HG03558 (cell line): ENCODE results near the gene PCBP3.

Experiments used
- ATAC-seq: cut with Tn5 transposase; IDR thresholded peaks from one replicate; pipeline ENCODE4 v1.9.1; 2021; ENCODE audit warnings: moderate number of reproducible peaks; ENCODE audit not compliant: unreplicated experiment; ENCODE audit errors: extremely low read depth

The PCBP3 gene

GRCh38 chr21:45769294-45769693 lies 125.8 kb downstream of the PCBP3 start:
- ATAC-seq: no peak

DNA sequence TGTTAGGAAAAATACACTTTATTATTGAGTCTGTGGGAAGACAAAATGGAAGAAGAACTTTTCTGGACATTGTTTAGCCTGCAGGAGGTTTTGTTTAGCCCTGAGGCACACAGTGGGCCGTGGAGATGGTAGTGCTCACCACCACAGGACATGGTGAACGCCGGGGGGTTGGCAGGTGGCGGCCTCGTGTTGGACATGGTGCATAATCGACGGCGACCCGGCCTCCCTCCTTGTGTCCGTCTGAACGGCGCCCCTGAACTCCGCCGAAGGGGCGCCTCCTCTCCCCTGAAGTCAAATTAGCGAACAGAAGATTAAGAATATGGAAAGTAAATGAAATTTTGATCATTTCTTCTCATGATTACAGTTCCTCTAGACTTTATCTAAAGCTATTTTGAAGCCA lies 126.4 kb downstream of the PCBP3 start:
- no peak for ATAC-seq

DNA sequence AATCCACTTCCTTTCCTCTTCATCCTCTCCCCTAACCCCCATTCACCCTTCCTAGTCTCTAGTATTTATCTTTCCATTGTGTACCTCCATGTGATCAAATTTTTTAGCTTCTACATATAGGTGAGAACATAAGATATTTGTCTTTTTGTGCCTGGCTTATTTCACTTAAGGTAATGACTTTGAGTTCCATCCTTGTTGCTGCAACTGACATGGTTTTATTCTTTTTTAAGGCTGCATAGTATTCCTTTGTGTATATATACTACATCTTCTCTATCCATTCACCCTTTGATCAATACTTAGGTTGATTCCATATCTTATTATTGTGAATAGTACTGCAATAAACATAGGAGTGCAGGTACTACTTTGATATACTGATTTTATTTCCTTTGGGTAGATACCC lies 128.7 kb downstream of the PCBP3 start:
- no peak for ATAC-seq

GRCh38 chr21:45774291-45774690 lies 130.8 kb downstream of the PCBP3 start:
- ATAC-seq: no peak

DNA sequence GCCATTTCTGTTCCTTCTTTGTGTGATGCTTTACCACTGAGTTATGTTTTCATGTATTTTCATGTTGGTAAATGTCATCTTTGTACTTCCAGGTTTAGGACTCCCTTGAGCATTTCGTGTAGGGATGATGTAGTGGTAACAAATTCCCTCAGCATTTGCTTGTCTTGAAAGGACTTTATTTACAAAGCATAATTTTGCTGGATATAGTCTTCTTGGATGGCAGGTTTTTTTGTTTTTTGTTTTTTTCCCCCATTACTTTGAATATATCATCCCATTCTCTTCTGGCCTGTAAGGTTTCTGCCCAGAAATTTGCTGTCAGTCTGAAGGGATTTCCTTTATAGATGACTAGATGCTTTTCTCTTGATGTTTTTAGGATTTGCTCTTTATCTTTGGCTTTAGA lies 133.4 kb downstream of the PCBP3 start:
- no peak for ATAC-seq

DNA sequence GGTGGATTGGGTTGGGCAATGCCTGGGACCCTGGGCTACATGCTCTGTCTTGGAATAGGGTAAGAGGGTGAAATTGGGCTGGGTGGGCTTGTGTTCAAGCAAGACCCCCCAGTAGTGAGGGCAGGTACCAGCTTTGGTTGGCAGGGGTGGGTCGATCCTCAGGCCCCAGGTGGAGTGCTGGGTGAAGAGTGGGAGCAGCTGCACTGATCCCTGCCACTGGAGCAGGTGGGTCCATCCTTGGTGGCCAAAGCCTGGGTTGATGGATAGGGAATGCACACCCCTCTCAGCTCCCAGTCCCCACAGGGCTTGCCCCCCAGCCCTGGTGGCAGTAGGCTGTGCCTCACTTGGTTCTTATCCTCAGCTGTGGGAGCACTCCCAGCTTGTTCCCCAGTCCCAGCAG lies 135.2 kb downstream of the PCBP3 start:
- no peak for ATAC-seq

- ATAC-seq: no peak
Measured at GRCh38 chr21:45779226-45779625, 135.7 kb downstream of the PCBP3 start.

DNA sequence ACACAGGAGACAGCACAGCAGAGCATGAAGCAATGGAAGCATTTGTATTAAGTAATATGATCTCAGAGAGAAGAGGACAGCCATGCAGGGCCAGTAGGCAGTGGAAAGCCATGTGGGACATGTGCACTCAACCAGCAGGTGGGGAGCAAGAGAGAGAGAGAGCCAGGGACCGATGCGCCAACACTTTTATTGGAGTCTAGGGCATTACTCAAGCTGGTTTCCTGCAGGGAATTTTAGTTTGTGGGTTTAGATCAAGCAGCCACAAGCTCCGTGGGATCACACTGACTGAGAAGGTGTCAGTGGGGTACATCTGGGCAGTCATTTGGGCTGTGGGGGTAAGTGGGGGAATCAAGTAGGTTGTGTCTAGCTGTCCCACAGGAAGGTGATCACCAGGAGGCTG lies 137.1 kb downstream of the PCBP3 start:
- no peak for ATAC-seq

DNA sequence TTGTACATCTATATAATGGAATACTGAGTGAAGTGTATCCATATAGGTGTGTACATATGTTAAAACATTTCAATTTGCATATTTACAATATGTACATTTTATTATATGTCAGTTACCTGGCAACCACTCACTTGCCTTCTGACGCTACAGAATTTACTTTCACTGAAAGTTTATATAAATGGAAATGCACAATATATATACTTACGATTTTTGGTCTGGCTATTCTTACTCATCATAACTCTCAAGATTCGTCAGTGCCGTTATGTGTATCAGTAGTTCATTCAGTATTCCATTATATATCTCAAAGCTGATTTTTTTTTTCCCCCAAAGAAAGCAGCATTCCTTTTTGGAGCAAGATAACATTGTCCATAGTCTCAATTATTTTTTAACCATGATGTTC lies 138.2 kb downstream of the PCBP3 start:
- no peak for ATAC-seq

- no peak for ATAC-seq
Measured at GRCh38 chr21:45786660-45787059, 143.1 kb downstream of the PCBP3 start.

DNA sequence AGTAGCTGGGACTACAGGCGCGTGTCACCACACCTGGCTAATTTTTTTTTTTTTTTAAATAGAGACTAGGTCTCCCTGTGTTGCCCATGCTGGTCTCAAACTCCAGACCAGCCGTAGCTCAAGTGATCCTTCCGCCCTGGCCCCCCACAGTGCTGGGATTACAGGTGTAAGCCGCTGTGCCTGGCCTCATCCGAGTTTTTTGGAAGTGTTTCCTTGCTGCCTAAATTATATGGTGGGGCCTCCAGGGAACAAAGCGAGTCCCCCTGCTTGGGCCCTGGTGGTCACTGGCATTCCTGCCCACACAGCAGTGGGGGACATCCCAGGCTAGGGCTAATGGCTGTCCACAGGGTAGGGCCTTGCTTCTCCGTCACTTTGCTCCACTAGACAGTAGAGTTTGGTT lies 143.8 kb downstream of the PCBP3 start:
- no peak for ATAC-seq

DNA sequence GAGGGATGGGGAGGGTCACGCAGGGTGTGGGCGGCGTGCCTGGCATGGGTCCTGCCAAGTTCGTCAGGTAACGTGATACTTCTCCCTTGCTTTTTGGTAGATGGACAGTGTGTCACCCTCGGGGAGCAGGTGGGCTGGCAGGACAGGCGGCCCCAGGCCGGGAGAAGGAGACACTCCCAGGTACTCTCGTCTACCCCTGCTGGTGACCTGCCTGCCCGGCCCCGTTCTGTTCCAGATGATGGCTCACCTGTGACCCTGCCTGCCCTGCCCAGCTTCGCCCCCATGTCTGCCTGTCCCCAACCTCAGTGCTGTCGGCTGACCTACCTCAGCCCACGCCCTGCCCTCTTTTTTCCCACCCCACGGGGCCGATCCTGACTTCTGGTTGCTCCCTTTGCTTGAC lies 144.7 kb downstream of the PCBP3 start:
- no peak for ATAC-seq

DNA sequence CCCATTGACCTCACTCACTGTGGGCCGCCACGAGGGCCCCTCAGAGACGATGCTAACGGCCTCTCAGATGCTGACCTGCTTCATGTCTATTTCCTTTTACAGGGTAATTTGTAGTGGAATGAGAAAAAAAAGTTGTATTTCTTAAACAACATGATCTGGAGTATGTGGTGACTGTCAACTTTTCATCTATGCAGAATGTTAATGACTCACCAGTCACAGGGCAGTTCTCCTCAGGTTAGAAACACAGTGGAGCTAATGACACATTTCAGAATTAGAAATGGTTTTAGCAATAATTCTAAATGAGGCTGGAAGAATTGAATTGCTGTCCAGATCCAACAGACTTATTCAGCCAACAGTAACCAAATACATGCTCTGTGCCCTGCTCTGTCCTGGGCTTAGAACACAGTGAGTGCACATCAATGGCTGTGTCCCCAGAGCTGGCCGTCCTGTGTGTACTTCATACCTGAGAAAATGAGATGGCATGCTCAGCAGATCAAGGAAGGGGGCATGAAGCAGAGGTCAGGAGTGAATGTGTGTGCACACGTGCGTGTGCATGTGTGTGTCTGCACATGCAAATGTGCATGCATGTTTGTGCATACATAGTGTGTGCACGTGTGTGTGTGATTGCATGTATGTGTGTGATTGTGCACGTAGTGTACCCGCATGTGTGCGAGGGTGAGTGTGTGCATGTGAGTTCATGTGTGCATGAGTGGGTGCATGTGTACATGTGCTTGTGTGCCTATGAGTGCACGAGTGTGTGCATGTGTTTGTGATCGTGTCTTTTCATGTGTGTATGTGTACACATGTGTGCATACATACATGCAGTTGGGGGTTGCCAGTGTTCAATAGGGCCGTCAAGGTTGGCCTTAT lies 145.3 kb downstream of the PCBP3 start:
- ATAC-seq: no peak

DNA sequence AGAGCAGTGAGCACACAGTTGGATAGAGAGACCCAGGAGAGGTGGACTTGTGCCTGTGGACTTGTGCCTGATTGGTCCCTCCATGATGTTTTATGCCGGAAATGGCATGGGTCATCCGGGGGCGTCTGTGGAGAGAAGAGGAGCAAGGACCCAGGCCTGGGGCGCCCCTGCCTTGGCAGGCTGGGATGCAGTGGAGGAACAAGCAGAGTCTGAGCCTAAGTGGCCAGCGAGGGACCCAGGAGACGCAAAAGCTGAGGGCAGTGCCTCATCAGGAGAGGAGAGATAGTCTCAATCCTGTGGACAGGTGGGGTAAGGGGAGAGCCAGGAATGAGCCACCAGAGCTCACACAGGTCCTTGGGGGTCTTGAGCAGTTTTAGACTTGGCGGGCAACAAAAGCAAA lies 146.9 kb downstream of the PCBP3 start:
- no peak for ATAC-seq

DNA sequence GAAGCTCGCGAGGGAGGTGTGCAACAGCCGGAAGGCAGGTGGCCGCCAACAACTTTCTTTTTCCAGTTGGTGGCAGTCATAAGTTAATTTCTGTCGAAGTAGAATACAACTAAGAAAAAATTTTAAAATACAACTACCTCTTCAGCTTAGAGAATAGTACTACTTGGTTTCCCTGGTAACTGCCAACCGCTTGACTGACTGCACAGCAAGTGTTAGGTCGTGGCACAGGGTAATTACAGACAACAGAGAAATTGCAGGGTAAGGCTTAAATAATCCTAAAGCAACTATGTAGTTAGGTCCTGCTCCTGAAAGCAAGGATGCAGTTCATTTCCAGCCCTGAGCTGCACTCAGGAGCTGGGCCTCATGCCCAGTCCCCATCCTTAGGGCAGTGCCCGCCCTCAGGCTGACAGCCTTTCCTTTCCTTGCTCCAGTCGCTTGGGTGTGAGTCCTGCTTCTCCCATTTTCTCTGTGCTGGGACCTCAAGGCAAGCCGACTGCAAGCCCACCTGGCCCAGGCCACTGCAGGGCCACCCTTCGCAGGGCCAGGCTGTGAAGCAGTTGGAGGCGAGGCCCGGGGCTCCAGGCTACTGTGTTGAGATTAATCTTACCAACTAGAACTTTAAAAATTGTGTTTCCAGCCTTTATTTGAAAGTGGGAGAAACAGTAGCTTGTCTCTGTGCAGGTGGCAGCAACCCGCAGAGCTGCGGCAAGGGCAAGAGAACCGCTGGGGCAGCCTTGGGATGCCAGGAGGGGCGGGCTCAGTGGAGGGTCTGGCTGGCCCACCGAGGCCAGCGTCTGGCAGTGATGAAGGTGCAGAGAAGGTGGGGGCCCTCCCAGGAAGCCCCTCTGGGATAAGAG lies 148.3 kb downstream of the PCBP3 start:
- ATAC-seq: no peak

GRCh38 chr21:45792682-45793383 lies 149.3 kb downstream of the PCBP3 start:
- no peak for ATAC-seq

DNA sequence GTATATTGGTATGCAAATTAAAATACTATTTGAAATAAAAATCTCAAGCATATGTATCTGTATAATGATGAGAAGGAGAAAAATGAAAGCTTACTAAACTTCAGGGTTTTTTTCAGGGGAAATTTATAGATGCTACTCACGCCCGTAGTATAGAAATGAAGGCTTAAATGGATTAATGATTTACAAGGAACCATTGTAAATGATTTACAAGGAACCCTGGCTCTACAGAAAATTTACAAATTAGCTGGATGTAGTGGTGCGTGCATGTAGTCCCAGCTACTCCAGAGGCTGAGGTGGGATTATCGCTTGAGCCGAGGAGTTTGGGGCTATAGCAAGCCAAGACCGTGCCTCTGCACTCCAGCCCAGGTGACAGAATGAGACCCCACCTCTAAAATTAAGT lies 150.5 kb downstream of the PCBP3 start:
- no peak for ATAC-seq

DNA sequence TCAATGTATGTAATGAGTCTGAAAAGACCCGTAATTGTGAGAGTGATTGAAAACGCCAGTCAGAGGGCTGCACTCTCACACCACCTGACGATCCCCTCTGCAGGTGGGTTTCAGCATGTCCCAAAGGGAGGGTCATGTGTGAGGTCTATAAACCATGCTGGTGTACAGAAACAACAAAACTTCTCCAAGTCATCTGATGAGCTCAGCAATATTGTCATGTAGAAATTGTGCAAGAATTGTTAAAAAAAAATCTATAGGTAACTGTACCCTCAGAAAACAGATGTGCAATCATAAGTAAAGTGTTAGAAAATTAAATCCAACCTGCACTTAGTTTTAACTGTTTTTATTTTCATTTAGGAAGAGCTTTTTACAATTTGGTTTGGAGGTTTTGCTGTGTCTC lies 152.5 kb downstream of the PCBP3 start:
- ATAC-seq: no peak

DNA sequence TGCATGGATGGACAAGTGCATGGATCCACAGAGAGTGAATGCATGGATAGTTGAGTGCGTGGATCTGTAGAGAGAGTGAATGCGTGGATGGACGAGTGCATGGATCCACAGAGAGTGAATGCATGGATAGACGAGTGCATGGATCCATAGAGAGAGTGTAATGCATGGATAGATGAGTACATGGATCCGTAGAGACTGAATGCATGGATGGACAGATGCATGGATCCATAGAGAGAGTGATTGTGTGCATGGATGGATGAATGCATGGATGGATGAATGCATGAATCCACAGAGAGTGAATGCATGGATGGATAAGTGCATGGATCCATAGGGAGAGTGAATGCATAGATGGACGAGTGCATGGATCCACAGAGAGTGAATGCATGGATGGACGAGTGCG lies 153.8 kb downstream of the PCBP3 start:
- ATAC-seq: no peak

DNA sequence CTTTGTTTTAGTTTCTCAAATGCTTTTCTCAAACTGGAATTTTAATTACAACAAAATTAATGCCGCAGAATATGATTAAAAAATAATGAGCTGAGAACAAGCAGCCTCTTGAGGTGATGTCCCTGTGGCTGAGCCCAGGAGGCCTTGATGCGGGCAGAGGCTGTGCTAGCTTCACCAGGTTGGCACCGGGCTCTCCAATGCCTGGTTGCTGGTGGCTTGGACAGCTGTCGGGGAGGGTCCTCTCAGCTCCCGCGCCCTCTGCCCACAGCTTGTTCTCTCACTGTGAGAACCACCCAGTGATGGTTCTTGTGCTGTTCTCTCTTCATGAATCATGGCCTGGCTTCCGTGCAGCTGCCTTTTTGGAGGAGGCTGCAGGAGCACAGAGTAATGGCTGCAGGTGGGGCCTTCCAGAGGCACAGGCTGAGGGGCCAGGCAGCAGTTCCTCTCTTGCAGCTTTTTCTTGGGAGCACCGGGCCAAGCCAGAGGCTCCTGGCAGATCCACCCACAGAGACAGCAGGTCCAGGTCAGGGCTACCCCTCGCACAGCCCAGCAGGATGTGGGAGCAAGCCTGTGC lies 156.3 kb downstream of the PCBP3 start:
- ATAC-seq: no peak
